Naive thymus-derived CD4-positive, alpha-beta T cell (primary cell): Measurements from ENCODE around the gene PKIB. TPM values are rescaled to one million over a fixed set of nuclear protein-coding genes. Genes with fewer than 3 reads are reported as not detected.

Experiments
- ATAC-seq: fragments of 150-1000 bp; cut with Tn5 transposase; 2 replicates; pipeline ENCODE4 v1.10.0; 2021; ENCODE audit warnings: mild to moderate bottlenecking, moderate library complexity
- CTCF ChIA-PET: fragments of 350-600 bp; sonication (Branson Sonifier 250); formaldehyde crosslinking; loops from one replicate; lab custom pipeline; 2021; ENCODE audit warnings: antibody characterized with exemption; lab: Charles Lee
- POLR2A ChIA-PET: fragments of 350-600 bp; sonication (Branson Sonifier 250); formaldehyde crosslinking; loops from one replicate; lab custom pipeline; 2021; ENCODE audit warnings: antibody characterized with exemption, inconsistent platforms; lab: Charles Lee
- DNase-seq, 9 donors: peaks; one replicate each; pipeline versions ENCODE4 v3.0.0 to v3.0.0-alpha.2; 2020 to 2022; ENCODE audit warnings: mixed read lengths in 1 of 9
- H3K27ac ChIP-seq: one replicate; pipeline ENCODE4 v1.7.0; 2013; ENCODE audit warnings: mild to moderate bottlenecking, low read depth, low read length, moderate library complexity
- H3K27me3 ChIP-seq, 2 donors: one replicate each; pipeline ENCODE4 v1.7.0; 2013; ENCODE audit warnings: low read length in 2 of 2, mild to moderate bottlenecking in 2 of 2, moderate library complexity in 2 of 2; ENCODE audit not compliant: control insufficient read depth in 2 of 2, insufficient read depth in 2 of 2
- H3K36me3 ChIP-seq, 3 experiments: 1 replicate in 2 of 3; 2 replicates in 1 of 3; pipeline ENCODE4 v1.7.0; 2013; ENCODE audit warnings: low read length in 3 of 3, mild to moderate bottlenecking in 3 of 3, moderate library complexity in 1 of 3; ENCODE audit not compliant: insufficient read depth in 3 of 3, control insufficient read depth in 2 of 3
- H3K4me1 ChIP-seq, 2 donors: one replicate each; pipeline ENCODE4 v1.7.0; 2013; ENCODE audit warnings: low read length in 2 of 2, mild to moderate bottlenecking in 2 of 2, moderate library complexity in 1 of 2; ENCODE audit not compliant: control insufficient read depth in 2 of 2, insufficient read depth in 2 of 2
- H3K4me3 ChIP-seq: 2 replicates; pipeline ENCODE4 v1.7.0; 2013; ENCODE audit warnings: mild to moderate bottlenecking, low read length
- H3K9me3 ChIP-seq, 3 experiments: 1 replicate in 2 of 3; 2 replicates in 1 of 3; pipeline ENCODE4 v1.7.0; 2013; ENCODE audit warnings: low read length in 3 of 3; ENCODE audit not compliant: control insufficient read depth in 2 of 3
- H3K27ac Mint-ChIP-seq, 9 donors: one replicate each; pipeline ENCODE4 v1.8.0; 2020 to 2022; ENCODE audit warnings: mixed read lengths in 9 of 9, mild to moderate bottlenecking in 8 of 9, moderate library complexity in 5 of 9, inconsistent platforms in 2 of 9
- H3K27me3 Mint-ChIP-seq, 5 donors: one replicate each; pipeline ENCODE4 v1.8.0; 2021 to 2022; ENCODE audit warnings: mixed read lengths in 5 of 5, mild to moderate bottlenecking in 1 of 5
- H3K36me3 Mint-ChIP-seq, 5 donors: one replicate each; pipeline ENCODE4 v1.8.0; 2020 to 2022; ENCODE audit warnings: mixed read lengths in 5 of 5, mild to moderate bottlenecking in 3 of 5, inconsistent platforms in 1 of 5
- H3K4me1 Mint-ChIP-seq, 7 donors: one replicate each; pipeline ENCODE4 v1.8.0; 2020 to 2022; ENCODE audit warnings: mixed read lengths in 7 of 7, mild to moderate bottlenecking in 3 of 7, inconsistent platforms in 1 of 7
- H3K4me3 Mint-ChIP-seq, 10 donors: one replicate each; pipeline ENCODE4 v1.8.0; 2020 to 2022; ENCODE audit warnings: mild to moderate bottlenecking in 10 of 10, mixed read lengths in 10 of 10, moderate library complexity in 6 of 10, inconsistent platforms in 2 of 10
- H3K9me3 Mint-ChIP-seq, 11 donors: one replicate each; pipeline ENCODE4 v1.8.0; 2020 to 2022; ENCODE audit warnings: mixed read lengths in 11 of 11, mild to moderate bottlenecking in 4 of 11, inconsistent platforms in 1 of 11, moderate library complexity in 1 of 11
- intact Hi-C, 2 donors: fragments of 100-400 bp; cut with micrococcal nuclease; formaldehyde crosslinking; loops; one replicate each; pipeline ENCODE4 v1.15.1; 2023
- polyA plus RNA-seq, 2 donors: library from polyadenylated mRNA; unstranded; fragments of 300-500 nt; fragmentation: Illumina TruSeq; gene quantifications; one replicate each; pipeline ENCODE4 v1.2.3, GENCODE V29; 2021
- total RNA-seq, 6 experiments: library from RNA in 5 of 6; stranded (reverse) in 5 of 6; gene quantifications; 1 replicate in 5 of 6; 2 replicates in 1 of 6; pipeline ENCODE4 v1.2.3 and lab custom pipeline; 2021 to 2026

The PKIB gene
- total and polyA plus RNA-seq, 7 experiments from 2014 or later: 0.86 to 1.5 (median 0.92) TPM; not detected in 1

DNA sequence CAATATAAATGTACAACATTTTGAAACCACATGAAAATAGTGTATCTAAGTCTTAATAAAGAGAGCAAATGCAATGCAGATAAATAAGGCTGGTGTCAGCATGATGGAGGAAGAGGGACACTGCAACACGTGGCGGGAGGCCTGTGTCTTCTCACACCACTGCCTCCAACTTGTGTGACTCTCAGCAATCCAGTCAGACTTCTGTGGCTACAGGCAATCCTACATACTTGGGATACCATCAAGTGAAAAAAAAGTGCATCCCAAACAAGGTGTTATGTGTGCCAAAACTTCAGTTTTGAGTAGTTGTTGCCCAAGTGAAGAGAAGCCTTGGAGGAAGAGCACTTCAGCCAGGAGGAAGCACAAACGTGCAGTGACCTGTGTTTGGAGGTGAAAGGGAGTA is 68.6 kb downstream of the PKIB start:
- ATAC-seq: no peak
- Histone ChIP-seq H3K27ac (no peak overlapping the region), H3K4me1 (no peaks in the 10 kb centered on the region), H3K9me3 (no peaks in the 10 kb centered on the region), H3K27me3 (no peaks in the 10 kb centered on the region), H3K4me3 (no peak overlapping the region), H3K36me3 (no peaks in the 10 kb centered on the region)
- H3K4me3 Mint-ChIP-seq: no peak overlapping the region
- intact Hi-C loops: no loop called here
- H3K36me3 Mint-ChIP-seq: no peaks in the 10 kb centered on the region
- no peaks in the 10 kb centered on the region for H3K4me1 Mint-ChIP-seq
- no peak overlapping the region for H3K27ac Mint-ChIP-seq
- POLR2A ChIA-PET: no interaction called here
- no peak for DNase-seq
- no peaks in the 10 kb centered on the region for H3K9me3 Mint-ChIP-seq
- H3K27me3 Mint-ChIP-seq: peaks cover 0 to 3% (median 0%) of the 10 kb centered on the region in 5 donors
- CTCF ChIA-PET: no interaction called here

DNA sequence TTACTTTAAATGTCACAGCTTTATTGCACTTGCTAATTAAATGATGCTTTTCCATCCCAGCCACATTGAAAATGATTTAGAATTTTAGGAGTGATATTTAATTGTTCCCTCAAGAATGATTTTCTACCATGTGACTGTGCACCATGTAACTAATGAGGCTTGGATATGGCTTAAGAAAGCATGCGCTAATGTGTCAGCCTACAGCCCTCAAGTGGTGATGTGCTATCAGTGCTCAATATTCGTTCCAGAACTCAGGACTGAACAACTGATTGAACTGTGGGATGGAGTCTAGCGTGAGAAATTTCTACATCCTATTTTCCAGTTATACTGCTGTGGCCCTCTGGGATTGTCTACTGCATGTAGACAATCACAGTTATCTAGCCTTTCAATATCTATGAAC is 71.5 kb downstream of the PKIB start:
- Mint-ChIP-seq H3K27me3 (no peaks in the 10 kb centered on the region), H3K9me3 (no peaks in the 10 kb centered on the region), H3K36me3 (no peaks in the 10 kb centered on the region), H3K4me3 (no peak overlapping the region), H3K27ac (no peak overlapping the region), H3K4me1 (no peaks in the 10 kb centered on the region)
- DNase-seq (no peak), ATAC-seq (no peak)
- Histone ChIP-seq H3K27ac (no peak overlapping the region), H3K4me1 (no peaks in the 10 kb centered on the region), H3K4me3 (no peak overlapping the region), H3K27me3 (no peaks in the 10 kb centered on the region), H3K36me3 (no peaks in the 10 kb centered on the region), H3K9me3 (no peaks in the 10 kb centered on the region)
- intact Hi-C loops: no loop called here
- POLR2A ChIA-PET: no interaction called here
- CTCF ChIA-PET: no interaction called here

DNA sequence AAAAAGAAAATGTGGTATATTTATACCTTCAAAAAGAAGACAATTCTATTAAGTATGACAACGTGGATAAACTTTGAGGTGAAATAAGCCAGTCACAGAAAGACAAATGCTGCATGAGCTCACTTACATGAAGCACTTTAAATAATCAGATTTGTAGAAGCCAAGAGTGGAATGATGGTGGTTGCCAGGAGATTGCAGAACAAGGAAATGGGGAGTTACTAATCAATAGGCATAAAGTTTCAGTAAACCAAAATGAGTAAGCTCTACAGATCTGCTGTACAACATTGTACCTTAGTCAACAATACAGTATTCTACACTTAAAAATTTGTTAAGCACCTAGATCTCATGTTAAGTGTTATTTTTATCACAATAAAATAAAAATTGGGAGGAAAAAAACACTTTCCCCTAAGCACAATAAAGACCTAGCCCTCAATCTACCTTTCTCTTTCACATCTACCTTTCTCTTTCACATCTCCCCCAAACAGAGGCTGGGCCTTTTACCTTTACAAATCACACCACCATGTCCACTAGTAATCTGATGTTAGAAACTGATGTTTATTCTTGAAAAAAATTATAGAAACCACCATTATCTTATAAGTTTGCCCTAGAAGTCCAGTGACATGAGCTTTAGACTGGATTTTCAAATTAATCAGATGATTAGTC is 73.9 kb downstream of the PKIB start:
- Histone ChIP-seq H3K27ac (no peak overlapping the region), H3K9me3 (no peaks in the 10 kb centered on the region), H3K4me1 (no peaks in the 10 kb centered on the region), H3K27me3 (no peaks in the 10 kb centered on the region), H3K36me3 (no peaks in the 10 kb centered on the region), H3K4me3 (no peak overlapping the region)
- Mint-ChIP-seq H3K27me3 (peaks cover 0 to 3% (median 2%) of the 10 kb centered on the region in 5 donors), H3K36me3 (no peaks in the 10 kb centered on the region), H3K4me1 (no peaks in the 10 kb centered on the region), H3K9me3 (peaks cover 0 to 3% (median 0%) of the 10 kb centered on the region in 11 donors), H3K27ac (no peak overlapping the region), H3K4me3 (no peak overlapping the region)
- ChIA-PET CTCF (no interaction called here), POLR2A (no interaction called here)
- intact Hi-C loops: no loop called here
- ATAC-seq (no peak), DNase-seq (no peak)

DNA sequence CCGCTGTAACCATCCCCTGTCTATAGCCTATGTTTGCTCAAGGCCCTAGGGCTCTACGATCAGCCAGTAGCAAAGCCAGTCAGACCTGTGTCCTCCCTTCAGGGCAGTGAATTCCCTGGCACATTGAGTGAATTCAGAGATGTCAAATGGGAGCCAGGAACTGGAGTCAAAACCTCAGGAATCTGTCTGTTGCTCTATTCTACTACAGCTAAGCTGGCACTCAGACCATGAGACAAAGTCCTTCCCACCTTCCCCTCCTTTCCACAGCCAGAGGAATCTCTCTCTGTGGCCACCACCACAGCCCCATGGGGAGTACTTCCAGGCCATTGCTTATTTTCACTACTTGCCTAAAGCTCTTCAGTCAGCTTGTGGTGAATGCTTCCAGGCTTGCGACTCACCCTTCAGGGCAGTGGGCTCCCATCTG is 82.0 kb downstream of the PKIB start:
- Mint-ChIP-seq H3K36me3 (no peaks in the 10 kb centered on the region), H3K27ac (no peak overlapping the region), H3K27me3 (peaks cover 0 to 27% (median 10%) of the 10 kb centered on the region in 5 donors), H3K9me3 (peaks cover 0 to 7% (median 1%) of the 10 kb centered on the region in 11 donors), H3K4me1 (no peaks in the 10 kb centered on the region), H3K4me3 (no peak overlapping the region)
- DNase-seq (no peak), ATAC-seq (no peak)
- ChIA-PET CTCF (no interaction called here), POLR2A (no interaction called here)
- intact Hi-C loops: no loop called here
- Histone ChIP-seq H3K4me3 (no peak overlapping the region), H3K9me3 (no peaks in the 10 kb centered on the region), H3K36me3 (no peaks in the 10 kb centered on the region), H3K4me1 (no peaks in the 10 kb centered on the region), H3K27me3 (no peaks in the 10 kb centered on the region), H3K27ac (no peak overlapping the region)

DNA sequence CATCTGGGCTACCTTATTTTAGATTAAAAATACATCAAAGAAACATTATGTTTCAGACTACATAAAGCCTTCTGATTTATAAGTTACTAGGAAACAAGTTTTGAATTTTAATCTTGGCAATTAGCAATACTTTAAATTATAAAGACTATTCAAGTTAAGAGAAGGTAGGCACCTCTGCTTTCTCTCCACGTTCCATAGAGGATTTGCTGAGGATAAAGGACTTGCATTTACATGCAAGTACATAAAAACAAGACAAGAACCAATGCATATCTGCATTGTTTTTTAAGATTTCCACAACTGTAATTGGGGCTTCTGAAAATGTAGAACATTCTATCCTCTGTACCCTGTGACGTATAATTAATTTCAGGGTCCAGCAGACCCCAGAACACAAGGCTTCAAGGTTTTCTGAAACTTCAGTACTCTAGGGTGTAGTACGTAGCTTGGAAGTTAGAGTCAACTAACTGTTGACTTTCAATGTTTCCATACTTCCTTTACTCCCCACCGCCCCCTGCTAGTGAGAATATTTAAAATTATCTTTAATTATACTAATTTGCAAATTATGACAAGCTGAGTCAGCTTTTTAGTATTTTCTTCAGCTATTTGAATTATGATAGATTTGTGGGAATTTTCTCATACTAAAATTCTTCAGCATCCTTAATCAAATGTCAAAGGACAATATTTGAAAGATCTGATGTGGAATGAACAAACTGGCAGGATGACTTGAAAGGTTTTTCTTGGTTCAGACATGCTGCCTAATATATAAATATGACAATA is 82.8 kb downstream of the PKIB start:
- H3K4me3 Mint-ChIP-seq: no peak overlapping the region
- CTCF ChIA-PET: no interaction called here
- Histone ChIP-seq H3K27ac (no peak overlapping the region), H3K4me3 (no peak overlapping the region), H3K4me1 (no peaks in the 10 kb centered on the region), H3K27me3 (no peaks in the 10 kb centered on the region), H3K36me3 (no peaks in the 10 kb centered on the region), H3K9me3 (no peaks in the 10 kb centered on the region)
- DNase-seq: no peak
- no peaks in the 10 kb centered on the region for H3K4me1 Mint-ChIP-seq
- no peaks in the 10 kb centered on the region for H3K36me3 Mint-ChIP-seq
- peaks cover 0 to 7% (median 1%) of the 10 kb centered on the region in 11 donors for H3K9me3 Mint-ChIP-seq
- POLR2A ChIA-PET: no interaction called here
- intact Hi-C loops: no loop called here
- H3K27me3 Mint-ChIP-seq: peaks cover 0 to 27% (median 10%) of the 10 kb centered on the region in 5 donors
- H3K27ac Mint-ChIP-seq: no peak overlapping the region
- ATAC-seq: no peak

DNA sequence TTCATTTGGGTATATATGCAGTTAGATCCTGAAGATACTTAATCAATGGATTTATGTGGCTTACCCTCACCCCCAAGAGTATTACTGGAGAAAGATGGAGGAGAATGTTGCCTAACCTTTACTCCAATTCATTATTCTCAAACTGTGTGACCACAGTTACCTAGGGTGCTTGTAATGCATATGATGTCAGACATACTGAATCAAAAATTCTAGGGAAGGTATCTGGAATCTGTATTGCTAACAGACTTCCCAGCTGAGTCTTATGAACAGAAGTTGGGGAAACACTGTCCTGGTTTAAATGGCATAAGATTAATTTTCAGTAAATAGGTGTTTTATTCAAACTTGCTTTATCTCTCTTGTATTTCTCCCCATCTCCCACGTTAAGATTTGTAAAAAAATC is 83.9 kb downstream of the PKIB start:
- Histone ChIP-seq H3K4me3 (no peak overlapping the region), H3K4me1 (no peaks in the 10 kb centered on the region), H3K27ac (no peak overlapping the region), H3K9me3 (no peaks in the 10 kb centered on the region), H3K27me3 (no peaks in the 10 kb centered on the region), H3K36me3 (no peaks in the 10 kb centered on the region)
- POLR2A ChIA-PET: interaction anchor here (0.7 kb wide), 1 partner anchor 101 kb away, joined by 3 read pairs; no protein-coding TSS in a partner anchor
- Mint-ChIP-seq H3K27ac (no peak overlapping the region), H3K36me3 (no peaks in the 10 kb centered on the region), H3K27me3 (peaks cover 0 to 25% (median 8%) of the 10 kb centered on the region in 5 donors), H3K4me3 (no peak overlapping the region), H3K4me1 (no peaks in the 10 kb centered on the region), H3K9me3 (peaks cover 0 to 7% (median 1%) of the 10 kb centered on the region in 11 donors)
- DNase-seq (no peak), ATAC-seq (no peak)
- intact Hi-C loops: no loop called here
- CTCF ChIA-PET: no interaction called here
